H9 (cell line): Measurements from ENCODE around the gene ATRNL1. TPM values are rescaled to one million over a fixed set of nuclear protein-coding genes. Genes with fewer than 3 reads are reported as not detected.

Source experiments
- DNase-seq: peaks from one replicate; pipeline ENCODE4 v3.0.0-alpha.2; 2017
- H2AFZ ChIP-seq: one replicate; pipeline ENCODE4 v1.6.1; 2013; ENCODE audit warnings: mild to moderate bottlenecking, low read length, control low read depth, moderate library complexity
- H2AK5ac ChIP-seq: 2 replicates; pipeline ENCODE4 v1.6.1; 2013; ENCODE audit warnings: low read length, control low read depth, mixed read lengths; ENCODE audit not compliant: insufficient read length
- H2BK120ac ChIP-seq: one replicate; pipeline ENCODE4 v1.6.1; 2013; ENCODE audit warnings: low read depth, mild to moderate bottlenecking, low read length, control low read depth, inconsistent platforms; ENCODE audit not compliant: poor library complexity, severe bottlenecking
- H2BK12ac ChIP-seq: 2 replicates; pipeline ENCODE4 v1.6.1; 2013; ENCODE audit warnings: low read length, control low read depth, mixed read lengths, low read depth; ENCODE audit not compliant: insufficient read length
- H2BK15ac ChIP-seq: 2 replicates; pipeline ENCODE4 v1.6.1; 2013; ENCODE audit warnings: low read depth, low read length, control low read depth
- H2BK20ac ChIP-seq: one replicate; pipeline ENCODE4 v1.6.1; 2013; ENCODE audit warnings: low read depth, mild to moderate bottlenecking, low read length, control low read depth, inconsistent platforms; ENCODE audit not compliant: poor library complexity, severe bottlenecking
- H2BK5ac ChIP-seq: 2 replicates; pipeline ENCODE4 v1.6.1; 2013; ENCODE audit warnings: low read length, control low read depth, mixed read lengths; ENCODE audit not compliant: insufficient read length
- H3K14ac ChIP-seq: 2 replicates; pipeline ENCODE4 v1.6.1; 2013; ENCODE audit warnings: low read length, control low read depth; ENCODE audit not compliant: insufficient read depth
- H3K18ac ChIP-seq: 2 replicates; pipeline ENCODE4 v1.6.1; 2013; ENCODE audit warnings: low read depth, mild to moderate bottlenecking, mixed read lengths, low read length, control low read depth; ENCODE audit not compliant: insufficient read length
- H3K23ac ChIP-seq: 2 replicates; pipeline ENCODE4 v1.6.1; 2013; ENCODE audit warnings: low read length, control low read depth, mixed read lengths, low read depth; ENCODE audit not compliant: insufficient read length
- H3K23me2 ChIP-seq: 2 replicates; pipeline ENCODE4 v1.6.1; 2013; ENCODE audit warnings: low read depth, mild to moderate bottlenecking, mixed read lengths, low read length, control low read depth; ENCODE audit not compliant: insufficient read length, poor library complexity, severe bottlenecking
- H3K27ac ChIP-seq: 2 replicates; pipeline ENCODE4 v1.5.1; 2013; ENCODE audit warnings: low read length, control low read depth, mixed read lengths, low read depth; ENCODE audit not compliant: insufficient read length
- H3K27me3 ChIP-seq: 2 replicates; pipeline ENCODE4 v1.6.1; 2013; ENCODE audit warnings: low read length, control low read depth, inconsistent platforms; ENCODE audit not compliant: insufficient read depth
- H3K4ac ChIP-seq: 2 replicates; pipeline ENCODE4 v1.6.1; 2013; ENCODE audit warnings: low read depth, mild to moderate bottlenecking, control low read depth, inconsistent platforms, low read length, moderate library complexity
- H3K4me1 ChIP-seq: 2 replicates; pipeline ENCODE4 v1.6.1; 2013; ENCODE audit warnings: low read length, control low read depth, inconsistent platforms; ENCODE audit not compliant: insufficient read depth
- H3K4me2 ChIP-seq: 2 replicates; pipeline ENCODE4 v1.6.1; 2013; ENCODE audit warnings: low read length, control low read depth, mixed read lengths; ENCODE audit not compliant: insufficient read length, insufficient read depth
- H3K56ac ChIP-seq: 2 replicates; pipeline ENCODE4 v1.6.1; 2013; ENCODE audit warnings: low read depth, mild to moderate bottlenecking, mixed read lengths, low read length, control low read depth; ENCODE audit not compliant: insufficient read length
- H3K79me1 ChIP-seq: 2 replicates; pipeline ENCODE4 v1.6.1; 2013; ENCODE audit warnings: low read depth, mild to moderate bottlenecking, moderate library complexity, low read length, control low read depth, inconsistent platforms; ENCODE audit not compliant: insufficient read depth, poor library complexity, severe bottlenecking
- H3K79me2 ChIP-seq: 2 replicates; pipeline ENCODE4 v1.6.1; 2013; ENCODE audit warnings: low read length, control low read depth, inconsistent platforms; ENCODE audit not compliant: insufficient read depth
- H3K9ac ChIP-seq: 2 replicates; pipeline ENCODE4 v1.6.1; 2013; ENCODE audit warnings: low read length, control low read depth, mixed read lengths; ENCODE audit not compliant: insufficient read length; ENCODE audit errors: extremely low read depth
- H3K9me3 ChIP-seq: one replicate; pipeline ENCODE4 v1.6.1; 2013; ENCODE audit warnings: low read depth, low read length, inconsistent platforms; ENCODE audit not compliant: control insufficient read depth
- H3T11ph ChIP-seq: one replicate; pipeline ENCODE4 v1.6.1; 2013; ENCODE audit warnings: mild to moderate bottlenecking, low read length, control low read depth, inconsistent platforms
- H4K20me1 ChIP-seq: one replicate; pipeline ENCODE4 v1.6.1; 2013; ENCODE audit not compliant: control insufficient read depth, insufficient read length, insufficient read depth
- H4K5ac ChIP-seq: 2 replicates; pipeline ENCODE4 v1.6.1; 2013; ENCODE audit warnings: low read depth, mild to moderate bottlenecking, mixed read lengths, low read length, control low read depth; ENCODE audit not compliant: insufficient read length
- H4K8ac ChIP-seq: replicated peaks from 2 replicates; pipeline ENCODE4 v1.6.1; 2013; ENCODE audit warnings: low read length, control low read depth, mixed read lengths, low read depth; ENCODE audit not compliant: insufficient read length
- H4K91ac ChIP-seq: 2 replicates; pipeline ENCODE4 v1.6.1; 2013; ENCODE audit warnings: low read depth, mild to moderate bottlenecking, moderate library complexity, mixed read lengths, low read length, control low read depth; ENCODE audit not compliant: insufficient read length
- H3K27ac Mint-ChIP-seq, 3 experiments: 2 replicates in 2 of 3; 3 replicates in 1 of 3; pipeline ENCODE4 v1.8.0; 2020 to 2021; ENCODE audit warnings: mixed read lengths in 3 of 3, mild to moderate bottlenecking in 1 of 3, moderate library complexity in 1 of 3
- H3K27me3 Mint-ChIP-seq: 2 replicates; pipeline ENCODE4 v1.8.0; 2021; ENCODE audit warnings: low read depth, mild to moderate bottlenecking, moderate library complexity, mixed read lengths
- H3K36me3 Mint-ChIP-seq, 3 experiments: 2 replicates in 2 of 3; 3 replicates in 1 of 3; pipeline ENCODE4 v1.8.0; 2020 to 2021; ENCODE audit warnings: low read depth in 3 of 3, mixed read lengths in 3 of 3; ENCODE audit not compliant: insufficient read depth in 1 of 3
- H3K4me1 Mint-ChIP-seq, 2 experiments: 2 replicates each; pipeline ENCODE4 v1.8.0; 2020; ENCODE audit warnings: mixed read lengths in 2 of 2
- H3K4me3 Mint-ChIP-seq, 2 experiments: 2 replicates in 1 of 2; 3 replicates in 1 of 2; pipeline ENCODE4 v1.8.0; 2020 to 2021; ENCODE audit warnings: mild to moderate bottlenecking in 2 of 2, mixed read lengths in 2 of 2, moderate library complexity in 1 of 2
- H3K9me3 Mint-ChIP-seq, 2 experiments: 2 replicates in 1 of 2; 3 replicates in 1 of 2; pipeline ENCODE4 v1.8.0; 2020; ENCODE audit warnings: mild to moderate bottlenecking in 2 of 2, mixed read lengths in 2 of 2, moderate library complexity in 1 of 2
- CTCF ChIP-seq: fragments of 200-600 bp; sonication (generic); conservative IDR thresholded peaks from 3 replicates; pipeline ENCODE4 v1.8.0; 2021; ENCODE audit warnings: antibody characterized with exemption, mild to moderate bottlenecking
- WGBS: extraction: QIAGEN DNeasy Blood & Tissue Kit; methylation state at CpG from one replicate; pipeline ENCODE4 v1.1.7; 2013; ENCODE audit warnings: missing lambda C conversion rate, low lambda C conversion rate, mixed read lengths; ENCODE audit not compliant: insufficient read length; ENCODE audit errors: extremely low coverage; 5-methylcytosine and 5-hydroxymethylcytosine counted together
- total RNA-seq: library from RNA; stranded (reverse); gene quantifications from 2 replicates; pipeline ENCODE4 v1.2.1, GENCODE V29; 2021

Gene ATRNL1
- total RNA-seq, 1 experiment from 2014 or later, result 9.2 TPM

DNA sequence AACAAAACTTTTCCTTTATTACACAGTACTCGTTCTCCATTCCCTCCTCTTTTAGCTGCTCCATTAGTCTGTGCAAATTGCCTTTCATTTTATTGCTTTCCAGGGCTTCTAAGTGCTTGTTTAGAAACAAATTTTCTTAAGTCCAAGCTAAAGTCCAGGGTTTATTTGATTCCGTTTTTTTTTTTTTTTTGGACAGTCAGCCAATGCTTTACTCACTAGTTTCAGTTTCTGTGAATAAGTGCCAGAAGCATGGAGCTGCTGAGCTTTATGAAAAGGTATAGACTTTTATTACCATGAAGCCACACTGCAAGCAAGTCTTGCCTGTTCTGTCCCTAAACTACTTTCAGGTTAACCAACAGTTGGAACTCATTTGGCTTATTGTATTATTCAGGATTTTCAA lies 724.8 kb downstream of the ATRNL1 start:
- no peak overlapping the region for H3K9ac ChIP-seq
- H3K4me1 ChIP-seq, result no peaks in the 10 kb centered on the region
- no peaks in the 10 kb centered on the region for H4K20me1 ChIP-seq
- no peak overlapping the region for H4K91ac ChIP-seq
- Mint-ChIP-seq H3K4me3 (no peak overlapping the region), H3K27me3 (peaks cover 1% of the 10 kb centered on the region; the same call in 1 of the 2 replicates), H3K27ac (no peak overlapping the region; a peak in 3 of 7 replicates), H3K4me1 (peaks cover 4 to 9% of the 10 kb centered on the region in 2 experiments), H3K36me3 (peaks cover 0 to 7% (median 0%) of the 10 kb centered on the region in 3 experiments; a peak in 3 of 7 replicates), H3K9me3 (peaks cover 8 to 12% of the 10 kb centered on the region in 2 experiments)
- no peak overlapping the region for H2BK120ac ChIP-seq
- no peak overlapping the region for H2BK15ac ChIP-seq
- DNase-seq, result no peak
- H3K9me3 ChIP-seq, result no peaks in the 10 kb centered on the region
- H3K4ac ChIP-seq, result no peak overlapping the region
- H2AK5ac ChIP-seq, result no peak overlapping the region
- H4K8ac ChIP-seq, result no peak overlapping the region
- no peaks in the 10 kb centered on the region for H3K79me2 ChIP-seq
- TF ChIP-seq CTCF, result no peak
- no peak overlapping the region for H2BK5ac ChIP-seq
- no peak overlapping the region for H2AFZ ChIP-seq
- H3T11ph ChIP-seq, result no peak overlapping the region
- no peaks in the 10 kb centered on the region for H3K79me1 ChIP-seq
- no peak overlapping the region for H4K5ac ChIP-seq
- no peak overlapping the region for H3K18ac ChIP-seq
- H3K23ac ChIP-seq, result no peak overlapping the region
- no peaks in the 10 kb centered on the region for H3K23me2 ChIP-seq
- no peak overlapping the region for H3K27ac ChIP-seq
- H3K56ac ChIP-seq, result no peak overlapping the region
- no peak overlapping the region for H3K4me2 ChIP-seq
- H3K14ac ChIP-seq, result no peak overlapping the region
- no peak overlapping the region for H2BK12ac ChIP-seq
- H3K27me3 ChIP-seq, result no peaks in the 10 kb centered on the region
- no CpG with 5 or more reads among the region's 2 CpGs for WGBS
- no peak overlapping the region for H2BK20ac ChIP-seq
